HG02571 (cell line): ENCODE measurements around the gene GALNT3.
A peak's percentile ranks its signal among the peaks of the same experiment; 100 is the strongest.

Experiments used
- ATAC-seq: cut with Tn5 transposase; IDR thresholded peaks from one replicate; pipeline ENCODE4 v1.9.1; 2021; ENCODE audit warnings: mild to moderate bottlenecking, moderate library complexity; ENCODE audit not compliant: unreplicated experiment

Gene GALNT3

DNA sequence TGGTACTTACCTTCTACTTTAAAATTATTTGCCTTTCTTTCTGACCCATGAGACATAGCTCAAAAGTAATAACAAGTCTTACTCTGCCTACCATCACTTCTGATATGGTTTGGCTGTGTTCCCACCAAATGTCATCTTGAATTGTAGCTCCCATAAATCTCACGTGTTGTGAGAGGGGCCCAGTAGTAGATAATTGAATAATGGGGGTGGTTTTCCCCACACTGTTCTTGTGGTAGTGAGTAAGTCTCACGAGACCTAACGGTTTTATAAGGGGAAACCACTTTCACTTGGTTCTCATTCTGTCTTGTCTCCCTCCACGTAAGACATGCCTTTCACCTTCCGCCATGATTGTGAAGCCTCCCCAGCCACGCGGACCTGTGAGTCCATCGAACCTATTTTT, 47.5 kb downstream of the GALNT3 start:
- no peak for ATAC-seq

- ATAC-seq = no peak
These were observed 48.1 kb downstream of the GALNT3 start for GRCh38 chr2:165745916-165746315.

DNA sequence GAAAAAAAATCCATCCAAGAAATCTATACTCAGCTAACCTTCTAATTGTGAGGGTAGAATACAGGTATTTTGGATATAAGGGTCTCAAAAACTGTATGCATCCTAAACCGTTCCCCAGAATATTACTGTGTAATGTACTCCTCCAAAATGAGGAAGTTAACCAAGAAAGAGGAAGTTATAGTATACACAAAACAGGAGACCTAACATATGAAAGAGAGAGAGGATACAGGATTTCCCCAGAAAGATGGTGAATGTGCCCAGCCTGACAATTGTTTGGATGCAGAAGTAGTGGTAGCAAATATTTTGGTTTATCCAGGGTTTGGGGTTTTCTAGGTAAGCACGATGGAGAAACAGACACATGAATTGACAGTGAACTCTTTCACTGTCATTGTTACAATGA, 50.6 kb downstream of the GALNT3 start:
- peak; percentile 81 for ATAC-seq

GRCh38 chr2:165725421-165725820, 68.6 kb downstream of the GALNT3 start:
- no peak for ATAC-seq

- no peak for ATAC-seq
These were observed 73.5 kb downstream of the GALNT3 start for GRCh38 chr2:165720511-165720910.

- no peak for ATAC-seq
These were observed 75.3 kb downstream of the GALNT3 start for GRCh38 chr2:165718610-165719210.

- ATAC-seq = no peak
These were observed 78.0 kb downstream of the GALNT3 start for GRCh38 chr2:165716091-165716490.

DNA sequence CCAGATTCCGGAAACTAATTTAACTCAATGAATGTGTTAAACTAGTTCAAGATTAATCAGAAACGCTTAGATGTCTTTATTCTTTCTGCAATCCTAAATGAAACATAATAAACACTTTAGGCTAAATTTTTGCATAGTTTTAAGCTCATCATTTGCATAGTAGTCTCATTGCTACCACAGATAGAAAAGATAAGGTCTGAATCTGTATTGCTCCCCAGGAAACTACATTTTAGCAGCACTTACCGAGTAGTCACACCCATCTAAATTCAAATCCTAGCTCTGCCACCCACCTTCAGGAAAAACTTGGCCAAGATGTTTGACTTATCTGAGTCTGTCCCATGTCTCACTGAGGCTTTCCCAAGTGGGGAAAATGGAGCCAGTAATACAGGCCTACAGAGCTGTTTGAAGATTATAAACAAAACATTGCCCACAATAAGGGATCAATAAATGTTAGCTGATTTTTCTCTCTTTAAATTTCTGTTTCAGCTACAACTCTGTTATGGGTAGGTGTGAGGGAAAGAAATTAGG, 87.0 kb downstream of the GALNT3 start:
- ATAC-seq = no peak

DNA sequence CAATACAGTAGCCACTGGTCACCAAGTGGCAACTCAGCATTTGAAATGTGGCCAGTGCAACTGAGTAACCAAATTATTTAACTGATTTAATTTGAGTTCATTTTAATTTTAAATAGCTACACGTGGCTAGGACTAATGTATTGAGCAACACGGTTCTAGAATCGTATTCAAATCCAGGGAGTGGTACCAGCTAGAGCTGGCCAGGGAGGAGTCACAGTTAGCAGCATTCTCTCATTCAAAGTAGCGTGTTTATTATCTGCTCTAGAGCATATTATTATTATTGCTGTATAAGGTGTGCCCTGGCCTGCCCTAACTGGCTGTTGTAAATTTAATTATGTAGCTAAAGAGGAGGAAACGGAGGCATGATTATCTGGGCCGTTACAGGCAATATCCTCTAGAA, 92.9 kb downstream of the GALNT3 start:
- ATAC-seq = no peak

DNA sequence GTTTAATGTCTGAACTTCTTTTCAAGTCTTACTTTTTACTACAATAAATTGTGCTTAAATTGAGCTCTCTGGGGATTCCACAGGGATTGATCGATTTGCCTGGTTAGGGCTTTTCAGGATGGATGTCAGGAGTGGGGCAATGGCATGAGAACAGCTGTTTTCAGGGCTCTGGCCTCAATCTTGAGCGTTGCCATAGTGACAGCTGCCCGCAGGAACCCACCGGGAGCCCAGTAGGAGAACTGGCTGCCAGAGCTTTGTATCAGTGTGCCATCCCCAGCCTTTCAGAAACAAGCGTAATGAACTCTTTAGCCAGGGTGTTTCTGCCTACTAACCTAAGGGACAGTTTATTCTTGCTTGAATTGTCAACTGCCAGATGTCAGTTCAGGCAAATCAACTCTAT, 93.5 kb downstream of the GALNT3 start:
- no peak for ATAC-seq

DNA sequence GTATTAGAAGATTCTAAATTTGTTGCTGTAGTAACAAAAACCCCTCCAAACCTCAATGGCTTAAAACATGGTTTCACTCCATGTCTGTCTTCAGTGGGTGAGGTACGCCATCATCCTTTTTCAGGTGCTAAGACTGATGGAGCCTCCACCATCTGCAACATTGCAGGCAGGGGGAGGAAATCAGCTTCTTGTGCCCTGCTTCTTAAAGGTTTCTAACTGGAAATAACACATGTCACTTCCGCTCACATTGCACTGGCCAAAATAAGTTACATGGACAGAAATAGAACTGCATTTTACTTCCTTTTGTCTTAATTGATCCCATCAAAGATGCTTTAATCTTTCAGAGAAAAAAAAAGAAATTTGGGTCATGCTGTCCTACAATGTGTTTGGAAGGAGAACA, 94.1 kb downstream of the GALNT3 start:
- no peak for ATAC-seq

GRCh38 chr2:165698444-165698884, 95.6 kb downstream of the GALNT3 start:
- no peak for ATAC-seq

- no peak for ATAC-seq
These were observed 96.2 kb downstream of the GALNT3 start for GRCh38 chr2:165697748-165698443.
